SU-DHL-6 (cell line): Measurements from ENCODE around the gene CFAP99.

Experiments used
- H2AFZ ChIP-seq: fragments of 200-600 bp; sonication (generic); 2 replicates; pipeline ENCODE4 v1.6.1; 2014; ENCODE audit warnings: low read depth, mild to moderate bottlenecking, moderate library complexity, mixed read lengths, antibody characterized with exemption, low read length; ENCODE audit not compliant: severe bottlenecking
- H3F3A ChIP-seq: fragments of 200-600 bp; shearing (Covaris generic); 2 replicates; pipeline ENCODE4 v1.6.0; 2016; ENCODE audit warnings: antibody characterized with exemption, mild to moderate bottlenecking; ENCODE audit not compliant: insufficient read depth
- H3K27ac ChIP-seq: fragments of 200-600 bp; sonication (generic); 2 replicates; pipeline ENCODE4 v1.5.1; 2016; ENCODE audit warnings: low read depth, mild to moderate bottlenecking, low read length, moderate library complexity, mixed read lengths
- H3K27me3 ChIP-seq: fragments of 200-600 bp; sonication (generic), shearing (Covaris generic); 2 replicates; pipeline ENCODE4 v1.6.0; 2014; ENCODE audit warnings: mild to moderate bottlenecking, low read length
- H3K36me3 ChIP-seq: fragments of 200-600 bp; sonication (generic); 2 replicates; pipeline ENCODE4 v1.6.1; 2014; ENCODE audit warnings: mild to moderate bottlenecking, low read length, mixed read lengths
- H3K4me2 ChIP-seq: fragments of 300-600, 200-600 bp; shearing (Covaris generic), sonication (generic); 2 replicates; pipeline ENCODE4 v1.6.0; 2014; ENCODE audit warnings: low read length, low read depth, mild to moderate bottlenecking; ENCODE audit not compliant: poor library complexity, severe bottlenecking
- H3K4me3 ChIP-seq: fragments of 200-600 bp; sonication (generic); 2 replicates; pipeline ENCODE4 v1.5.1; 2014; ENCODE audit warnings: antibody characterized with exemption, low read length, mild to moderate bottlenecking, mixed read lengths; ENCODE audit not compliant: insufficient read depth, poor library complexity, severe bottlenecking
- H3K79me2 ChIP-seq: fragments of 200-600 bp; sonication (generic); 2 replicates; pipeline ENCODE4 v1.6.1; 2014; ENCODE audit warnings: mild to moderate bottlenecking, low read length, moderate library complexity; ENCODE audit not compliant: insufficient read depth
- H3K9ac ChIP-seq: fragments of 200-600 bp; sonication (generic); 2 replicates; pipeline ENCODE4 v1.7.0; 2014; ENCODE audit warnings: mild to moderate bottlenecking, low read length
- H3K9me2 ChIP-seq: fragments of 200-600 bp; sonication (generic); replicated peaks from 2 replicates; pipeline ENCODE4 v1.6.1; 2014; ENCODE audit warnings: low read length; ENCODE audit not compliant: insufficient read depth
- H3K9me3 ChIP-seq: fragments of 200-600 bp; sonication (generic); 2 replicates; pipeline ENCODE4 v1.6.1; 2014; ENCODE audit warnings: low read length, mixed read lengths; ENCODE audit not compliant: insufficient read depth
- H4K20me1 ChIP-seq: fragments of 200-600 bp; sonication (generic); 2 replicates; pipeline ENCODE4 v1.6.1; 2014; ENCODE audit warnings: low read depth, mild to moderate bottlenecking, antibody characterized with exemption, low read length, moderate library complexity, mixed read lengths
- EZH2phosphoT487 ChIP-seq: fragments of 200-600 bp; sonication (generic), shearing (Covaris generic); conservative IDR thresholded peaks from 2 replicates; pipeline ENCODE4 v1.6.1; 2018; ENCODE audit warnings: mild to moderate bottlenecking, antibody characterized with exemption, low read length, moderate library complexity, mixed read lengths
- TF ChIP-seq, protein P1 (sequence below): fragments of 200-600 bp; sonication (generic); IDR thresholded peaks from one replicate; pipeline ENCODE4 v1.5.1; 2017; ENCODE audit warnings: antibody characterized with exemption, mild to moderate bottlenecking, low read length, moderate library complexity; ENCODE audit not compliant: insufficient read depth, poor library complexity, severe bottlenecking

Gene CFAP99

GRCh38 chr4:2372488-2373030, 46.2 kb upstream of the CFAP99 start:
- no peak overlapping the region for H3K9ac ChIP-seq
- H3K79me2 ChIP-seq: no peaks in the 10 kb centered on the region
- no peak overlapping the region for H3K27ac ChIP-seq
- H3F3A ChIP-seq: no peaks in the 10 kb centered on the region
- no peak overlapping the region for H3K4me2 ChIP-seq
- no peak overlapping the region for H3K4me3 ChIP-seq
- H2AFZ ChIP-seq: no peak overlapping the region
- no peak for TF ChIP-seq EZH2phosphoT487
- TF ChIP-seq, protein P1, sequence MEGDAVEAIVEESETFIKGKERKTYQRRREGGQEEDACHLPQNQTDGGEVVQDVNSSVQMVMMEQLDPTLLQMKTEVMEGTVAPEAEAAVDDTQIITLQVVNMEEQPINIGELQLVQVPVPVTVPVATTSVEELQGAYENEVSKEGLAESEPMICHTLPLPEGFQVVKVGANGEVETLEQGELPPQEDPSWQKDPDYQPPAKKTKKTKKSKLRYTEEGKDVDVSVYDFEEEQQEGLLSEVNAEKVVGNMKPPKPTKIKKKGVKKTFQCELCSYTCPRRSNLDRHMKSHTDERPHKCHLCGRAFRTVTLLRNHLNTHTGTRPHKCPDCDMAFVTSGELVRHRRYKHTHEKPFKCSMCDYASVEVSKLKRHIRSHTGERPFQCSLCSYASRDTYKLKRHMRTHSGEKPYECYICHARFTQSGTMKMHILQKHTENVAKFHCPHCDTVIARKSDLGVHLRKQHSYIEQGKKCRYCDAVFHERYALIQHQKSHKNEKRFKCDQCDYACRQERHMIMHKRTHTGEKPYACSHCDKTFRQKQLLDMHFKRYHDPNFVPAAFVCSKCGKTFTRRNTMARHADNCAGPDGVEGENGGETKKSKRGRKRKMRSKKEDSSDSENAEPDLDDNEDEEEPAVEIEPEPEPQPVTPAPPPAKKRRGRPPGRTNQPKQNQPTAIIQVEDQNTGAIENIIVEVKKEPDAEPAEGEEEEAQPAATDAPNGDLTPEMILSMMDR: no peak
- no peaks in the 10 kb centered on the region for H3K9me2 ChIP-seq
- H4K20me1 ChIP-seq: no peaks in the 10 kb centered on the region
- H3K9me3 ChIP-seq: 0 out of 2 replicates have a peak, but pooled peaks cover 8% of the 10 kb centered on the region
- no peaks in the 10 kb centered on the region for H3K27me3 ChIP-seq
- H3K36me3 ChIP-seq: no peaks in the 10 kb centered on the region

DNA sequence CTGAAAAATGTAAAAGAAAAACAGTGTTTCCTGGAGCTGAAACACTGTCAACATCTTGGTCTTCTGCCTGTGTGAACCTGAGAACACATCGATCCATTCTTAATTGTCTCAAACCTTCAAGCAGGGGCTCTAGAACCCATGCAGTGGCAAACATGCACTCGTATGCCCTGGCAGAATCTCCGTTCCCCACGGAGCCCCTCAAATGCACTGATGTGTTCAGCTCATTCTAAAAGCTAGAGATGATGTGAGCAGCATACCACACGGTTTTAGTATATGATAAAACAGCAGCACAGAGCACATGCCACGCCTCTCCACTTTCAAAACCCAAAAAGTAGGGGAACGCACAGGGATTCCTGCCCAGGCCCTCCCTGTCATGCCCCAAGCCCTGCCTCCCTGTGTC, 45.2 kb upstream of the CFAP99 start:
- no peaks in the 10 kb centered on the region for H3K36me3 ChIP-seq
- H3F3A ChIP-seq: no peaks in the 10 kb centered on the region
- TF ChIP-seq, protein P1: no peak
- TF ChIP-seq EZH2phosphoT487: no peak
- H4K20me1 ChIP-seq: no peaks in the 10 kb centered on the region
- no peak overlapping the region for H3K9ac ChIP-seq
- H3K9me3 ChIP-seq: 0 out of 2 replicates have a peak, but pooled peaks cover 7% of the 10 kb centered on the region
- H3K79me2 ChIP-seq: no peaks in the 10 kb centered on the region
- H3K4me3 ChIP-seq: no peak overlapping the region
- H2AFZ ChIP-seq: no peak overlapping the region
- H3K9me2 ChIP-seq: no peaks in the 10 kb centered on the region
- H3K27me3 ChIP-seq: no peaks in the 10 kb centered on the region
- no peak overlapping the region for H3K4me2 ChIP-seq
- no peak overlapping the region for H3K27ac ChIP-seq

DNA sequence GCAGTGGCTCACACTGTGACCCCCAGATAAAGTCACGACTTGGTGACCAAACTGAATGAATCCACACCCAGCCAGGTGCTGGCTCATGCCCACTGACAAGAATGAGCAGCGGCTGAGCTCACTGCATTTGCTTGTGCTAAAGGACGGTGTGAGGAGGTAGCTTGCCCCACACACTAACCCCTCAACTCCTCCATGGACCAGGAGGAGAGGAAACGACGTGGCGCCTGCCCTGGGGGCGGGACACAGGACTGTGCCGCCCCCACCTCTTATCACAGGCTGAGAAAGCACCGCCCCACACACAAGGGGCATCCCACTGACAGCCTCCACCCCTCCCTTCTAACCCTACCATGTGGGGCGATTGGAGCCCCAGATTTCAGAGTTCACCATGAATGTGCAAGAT, 43.3 kb upstream of the CFAP99 start:
- H3K4me2 ChIP-seq: no peak overlapping the region

More for the DNA sequence above, 43.3 kb upstream of the CFAP99 start:
- H3K27ac ChIP-seq: no peak overlapping the region
- H3K36me3 ChIP-seq: no peaks in the 10 kb centered on the region
- no peak overlapping the region for H3K4me3 ChIP-seq
- H3K9me2 ChIP-seq: no peaks in the 10 kb centered on the region
- H3K9ac ChIP-seq: no peak overlapping the region
- no peaks in the 10 kb centered on the region for H3K79me2 ChIP-seq
- no peaks in the 10 kb centered on the region for H4K20me1 ChIP-seq
- H3K27me3 ChIP-seq: no peaks in the 10 kb centered on the region
- no peak overlapping the region for H2AFZ ChIP-seq
- no peaks in the 10 kb centered on the region for H3K9me3 ChIP-seq
- no peaks in the 10 kb centered on the region for H3F3A ChIP-seq
- no peak for TF ChIP-seq EZH2phosphoT487
- TF ChIP-seq, protein P1: no peak
